Keratinocyte (primary cell): ENCODE results near the gene LSM10. TPM values are rescaled to one million over a fixed set of nuclear protein-coding genes. Genes with fewer than 3 reads are reported as not detected.

Source experiments
- DNase-seq: peaks from one replicate; pipeline ENCODE4 v3.0.0-alpha.2; 2011; ENCODE audit warnings: low read depth, missing footprints, low spot score
- FAIRE-seq: peaks from 2 replicates; lab custom pipeline; 2011; peaks lifted over from hg19 to GRCh38; lab: Jason Lieb, UNC
- H2AFZ ChIP-seq: 2 replicates; pipeline ENCODE4 v1.6.0; 2012; ENCODE audit warnings: low read length, control low read depth, inconsistent platforms; ENCODE audit not compliant: control insufficient read depth
- H3K27ac ChIP-seq: 2 replicates; pipeline ENCODE4 v1.5.1; 2011; ENCODE audit warnings: low read length; ENCODE audit not compliant: control insufficient read depth, insufficient read depth
- H3K27me3 ChIP-seq: 3 replicates; pipeline ENCODE4 v1.6.0; 2011; ENCODE audit warnings: low read length; ENCODE audit not compliant: control insufficient read depth, insufficient read depth; ENCODE audit errors: extremely low read depth
- H3K36me3 ChIP-seq, 2 experiments: 2 replicates in 1 of 2; 3 replicates in 1 of 2; pipeline ENCODE4 v1.5.1; 2011; ENCODE audit warnings: low read length in 2 of 2, mild to moderate bottlenecking in 1 of 2; ENCODE audit not compliant: control insufficient read depth in 2 of 2, insufficient read depth in 2 of 2; ENCODE audit errors: extremely low read depth in 1 of 2
- H3K4me1 ChIP-seq: 3 replicates; pipeline ENCODE4 v1.5.1; 2011; ENCODE audit warnings: low read length; ENCODE audit not compliant: control insufficient read depth, insufficient read depth; ENCODE audit errors: extremely low read depth
- H3K4me2 ChIP-seq: 3 replicates; pipeline ENCODE4 v1.6.0; 2011; ENCODE audit warnings: low read depth, low read length; ENCODE audit not compliant: control insufficient read depth, insufficient read depth; ENCODE audit errors: extremely low read depth
- H3K4me3 ChIP-seq, 3 experiments: fragments of 200-600 bp in 1 of 3; sonication (generic) in 1 of 3; 2 replicates in 2 of 3; 3 replicates in 1 of 3; pipeline ENCODE4 v1.5.1; 2011 to 2016; ENCODE audit warnings: low read length in 3 of 3, mild to moderate bottlenecking in 3 of 3, control low read depth in 2 of 3, inconsistent platforms in 1 of 3, low read depth in 1 of 3, mixed read lengths in 1 of 3, mixed run types in 1 of 3, moderate library complexity in 1 of 3; ENCODE audit not compliant: control insufficient read depth in 2 of 3, insufficient read depth in 2 of 3; ENCODE audit errors: extremely low read depth in 1 of 3
- H3K79me2 ChIP-seq: 2 replicates; pipeline ENCODE4 v1.6.0; 2012; ENCODE audit warnings: low read length; ENCODE audit not compliant: control insufficient read depth, insufficient read depth
- H3K9ac ChIP-seq: 3 replicates; pipeline ENCODE4 v1.6.0; 2011; ENCODE audit warnings: low read length; ENCODE audit not compliant: control insufficient read depth, insufficient read depth; ENCODE audit errors: extremely low read depth
- H3K9me1 ChIP-seq: 3 replicates; pipeline ENCODE4 v1.6.0; 2011; ENCODE audit warnings: low read length; ENCODE audit not compliant: control insufficient read depth, insufficient read depth; ENCODE audit errors: extremely low read depth
- H3K9me3 ChIP-seq: 2 replicates; pipeline ENCODE4 v1.5.1; 2012; ENCODE audit warnings: low read depth, low read length; ENCODE audit not compliant: control insufficient read depth
- H4K20me1 ChIP-seq: 3 replicates; pipeline ENCODE4 v1.6.0; 2011; ENCODE audit warnings: low read length; ENCODE audit not compliant: control insufficient read depth, insufficient read depth; ENCODE audit errors: extremely low read depth
- EZH2 ChIP-seq: IDR thresholded peaks from one replicate; pipeline ENCODE4 v1.6.1; 2012; ENCODE audit warnings: inconsistent platforms, mild to moderate bottlenecking, low read length, moderate library complexity
- dilution Hi-C: fragments of 300-500 bp; cut with MboI; formaldehyde crosslinking; loops from one replicate; pipeline ENCODE4 v1.7.0; 2020; ENCODE audit warnings: low sequenced_read_pairs; ENCODE audit not compliant: extremely low pct_ligation_motif_present
- polyA plus RNA-seq, 5 experiments: library from polyadenylated mRNA; depleted of rRNA in 3 of 5; stranded (reverse) in 3 of 5; stranded (forward) in 1 of 5; unstranded in 1 of 5; fragments of >200 nt; gene quantifications; 1 replicate in 1 of 5; 2 replicates in 3 of 5; 3 replicates in 1 of 5; pipeline versions ENCODE4 v1.2.1 to v1.2.3, GENCODE V29; 2011 to 2012; ENCODE audit warnings: missing spikeins in 2 of 5, low read depth in 1 of 5, low replicate concordance in 1 of 5
- TF ChIP-seq, protein P1 (sequence below), 3 experiments: IDR thresholded peaks in 1 of 3; conservative IDR thresholded peaks in 1 of 3; optimal IDR thresholded peaks in 1 of 3; 2 replicates in 2 of 3; 3 replicates in 1 of 3; pipeline versions ENCODE3 to v1.5.1; 2011; ENCODE audit warnings: low read length in 3 of 3, mild to moderate bottlenecking in 3 of 3, moderate library complexity in 2 of 3, control low read depth in 1 of 3, inconsistent platforms in 1 of 3; ENCODE audit not compliant: insufficient read depth in 2 of 3; ENCODE audit errors: extremely low read depth in 1 of 3

LSM10 gene
- polyA plus RNA-seq, 1 donor (not counting 4 experiments of a cell fraction or from before 2014, with no cell fraction given) = 45.3 TPM

DNA sequence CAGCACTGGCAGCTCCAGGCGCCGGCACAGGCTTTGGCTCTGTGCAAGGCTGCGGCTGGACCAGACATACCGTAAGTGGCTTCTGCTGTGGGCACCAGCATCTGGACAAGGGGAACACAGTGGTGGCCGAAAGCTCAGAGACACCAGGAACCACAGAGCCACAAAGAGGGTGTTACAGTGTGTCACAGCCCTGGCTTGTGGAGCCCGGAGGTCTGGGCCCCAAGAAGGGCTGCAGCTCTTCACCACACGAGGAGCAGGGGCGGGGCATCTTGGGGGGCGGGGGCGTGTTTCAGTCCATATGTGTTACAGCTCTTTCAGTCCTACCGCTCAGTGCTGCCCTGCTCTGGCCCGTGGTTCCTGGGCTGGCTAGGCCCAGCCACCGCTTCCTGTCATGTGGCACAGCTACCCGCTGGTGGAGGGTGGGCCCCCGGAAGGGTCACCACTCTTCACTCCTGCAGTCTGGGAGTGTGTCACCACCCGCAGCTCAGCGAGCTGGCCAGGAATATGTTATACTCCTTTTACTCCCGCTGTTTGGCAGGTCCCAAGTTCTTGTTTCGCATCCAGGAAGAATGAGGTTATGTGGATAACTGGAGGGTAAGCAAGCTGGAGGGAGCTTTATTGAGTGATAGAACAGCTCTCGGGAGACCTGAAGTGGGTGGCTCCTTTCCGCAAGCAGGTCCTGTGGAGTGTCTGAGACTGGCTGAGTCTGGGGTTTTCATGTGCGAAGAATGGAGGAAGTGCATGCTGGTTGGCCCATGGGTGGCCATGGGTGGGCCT is 3.3 kb upstream of the LSM10 start:
- dilution Hi-C loops = no loop called here
- H3K4me1 ChIP-seq = peaks cover 12% of the 10 kb centered on the region
- H3K9ac ChIP-seq = no peak overlapping the region
- H3K27me3 ChIP-seq = no peaks in the 10 kb centered on the region
- H3K9me1 ChIP-seq = no peaks in the 10 kb centered on the region
- H3K27ac ChIP-seq = no peak overlapping the region
- no peaks in the 10 kb centered on the region for H4K20me1 ChIP-seq
- DNase-seq = no peak
- H3K36me3 ChIP-seq = no peaks in the 10 kb centered on the region
- peak overlapping the region; percentile 46 for H2AFZ ChIP-seq
- H3K79me2 ChIP-seq = peaks cover 11% of the 10 kb centered on the region
- no peak overlapping the region for H3K4me3 ChIP-seq
- TF ChIP-seq EZH2 = no peak
- no peak overlapping the region for H3K4me2 ChIP-seq
- no peak for FAIRE-seq
- no peaks in the 10 kb centered on the region for H3K9me3 ChIP-seq

DNA sequence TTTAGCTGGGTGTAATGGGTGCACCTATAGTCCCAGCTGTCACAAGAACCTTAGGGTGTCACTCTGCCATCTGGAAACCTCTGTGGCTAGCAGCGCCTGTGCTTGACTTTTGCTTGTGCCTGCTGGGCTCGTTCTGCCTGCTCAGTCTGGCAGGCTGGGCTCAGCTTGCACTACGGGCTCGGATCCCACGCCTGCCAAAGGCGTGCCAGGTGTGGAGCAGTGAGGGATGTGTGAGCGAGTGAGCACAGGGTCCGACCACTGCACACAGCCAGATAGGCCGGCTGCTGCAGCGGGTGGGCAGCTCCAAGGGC is 2.8 kb upstream of the LSM10 start:
- Histone ChIP-seq H3K9me3 (no peaks in the 10 kb centered on the region), H3K4me2 (no peak overlapping the region), H3K4me3 (no peak overlapping the region), H3K36me3 (no peaks in the 10 kb centered on the region), H3K27me3 (no peaks in the 10 kb centered on the region), H3K27ac (no peak overlapping the region), H3K79me2 (peaks cover 11% of the 10 kb centered on the region), H3K9me1 (no peaks in the 10 kb centered on the region), H3K9ac (no peak overlapping the region), H4K20me1 (no peaks in the 10 kb centered on the region), H2AFZ (peak overlapping the region; percentile 46), H3K4me1 (peaks cover 12% of the 10 kb centered on the region)
- no peak for TF ChIP-seq EZH2
- TF ChIP-seq, protein P1, sequence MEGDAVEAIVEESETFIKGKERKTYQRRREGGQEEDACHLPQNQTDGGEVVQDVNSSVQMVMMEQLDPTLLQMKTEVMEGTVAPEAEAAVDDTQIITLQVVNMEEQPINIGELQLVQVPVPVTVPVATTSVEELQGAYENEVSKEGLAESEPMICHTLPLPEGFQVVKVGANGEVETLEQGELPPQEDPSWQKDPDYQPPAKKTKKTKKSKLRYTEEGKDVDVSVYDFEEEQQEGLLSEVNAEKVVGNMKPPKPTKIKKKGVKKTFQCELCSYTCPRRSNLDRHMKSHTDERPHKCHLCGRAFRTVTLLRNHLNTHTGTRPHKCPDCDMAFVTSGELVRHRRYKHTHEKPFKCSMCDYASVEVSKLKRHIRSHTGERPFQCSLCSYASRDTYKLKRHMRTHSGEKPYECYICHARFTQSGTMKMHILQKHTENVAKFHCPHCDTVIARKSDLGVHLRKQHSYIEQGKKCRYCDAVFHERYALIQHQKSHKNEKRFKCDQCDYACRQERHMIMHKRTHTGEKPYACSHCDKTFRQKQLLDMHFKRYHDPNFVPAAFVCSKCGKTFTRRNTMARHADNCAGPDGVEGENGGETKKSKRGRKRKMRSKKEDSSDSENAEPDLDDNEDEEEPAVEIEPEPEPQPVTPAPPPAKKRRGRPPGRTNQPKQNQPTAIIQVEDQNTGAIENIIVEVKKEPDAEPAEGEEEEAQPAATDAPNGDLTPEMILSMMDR (optimal IDR thresholded peaks at IDR 0.05 in 1 of 3, IDR thresholded peaks at IDR 0.05 in 1 of 3, conservative IDR thresholded peaks at IDR 0.05 in 1 of 3; ENCODE audit: extremely low read depth in 1 of 3, insufficient read depth in 2 of 3, low read length in 3 of 3) = no peak
- FAIRE-seq (no peak), DNase-seq (no peak)
- dilution Hi-C loops = no loop called here
